ENCODE data around the gene ATP9B. TPM values are rescaled to one million over a fixed set of nuclear protein-coding genes. Genes with fewer than 3 reads are reported as not detected.

The ATP9B gene
- total RNA-seq, 1 donor from 2014 or later = 33.2 TPM

DNA sequence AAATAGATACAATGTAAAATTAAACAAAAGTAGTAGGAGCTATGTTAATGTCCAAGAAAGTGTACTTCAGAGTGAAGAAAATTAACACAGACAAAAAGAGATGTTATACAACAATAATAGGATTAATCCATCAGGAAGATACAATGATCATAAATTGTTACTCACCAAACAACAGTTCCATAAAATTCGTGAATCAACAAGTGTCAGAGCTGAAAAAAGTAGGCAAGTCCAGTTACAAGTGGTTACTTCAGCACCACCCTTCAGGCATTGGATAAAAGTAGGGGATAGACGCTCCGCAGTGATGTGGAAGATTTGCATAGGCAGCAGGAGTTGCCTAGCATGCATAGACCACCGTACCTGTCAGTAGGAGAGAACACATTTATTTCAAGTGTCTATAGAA, 77.8 kb downstream of the ATP9B start:
- Histone ChIP-seq H3K79me2 (ENCODE audit: low read depth) (no peaks in the 10 kb centered on the region), H3K9ac (no peak overlapping the region), H3K4me3 (no peak overlapping the region), H3K9me3 (ENCODE audit: low read depth) (no peaks in the 10 kb centered on the region), H2AFZ (replicated peaks) (no peak overlapping the region), H4K20me1 (ENCODE audit: low read depth) (no peaks in the 10 kb centered on the region), H3K4me1 (no peaks in the 10 kb centered on the region), H3K27me3 (no peaks in the 10 kb centered on the region), H3K4me2 (no peak overlapping the region), H3K27ac (no peak overlapping the region), H3F3A (ENCODE audit: low read depth) (no peaks in the 10 kb centered on the region), H3K36me3 (peaks cover 13% of the 10 kb centered on the region)
- Mint-ChIP-seq H3K27ac (no peak overlapping the region), H3K9me3 (peaks cover 4% of the 10 kb centered on the region), H3K4me3 (no peak overlapping the region), H3K4me1 (peaks cover 3% of the 10 kb centered on the region), H3K36me3 (peaks cover 35% of the 10 kb centered on the region), H3K27me3 (ENCODE audit: insufficient read depth, low read depth) (no peaks in the 10 kb centered on the region)
- TF ChIP-seq EZH2 (IDR thresholded peaks at IDR 0.05) (no peak), EZH2phosphoT487 (IDR thresholded peaks at IDR 0.05) (no peak)
- TF ChIP-seq, protein P1, sequence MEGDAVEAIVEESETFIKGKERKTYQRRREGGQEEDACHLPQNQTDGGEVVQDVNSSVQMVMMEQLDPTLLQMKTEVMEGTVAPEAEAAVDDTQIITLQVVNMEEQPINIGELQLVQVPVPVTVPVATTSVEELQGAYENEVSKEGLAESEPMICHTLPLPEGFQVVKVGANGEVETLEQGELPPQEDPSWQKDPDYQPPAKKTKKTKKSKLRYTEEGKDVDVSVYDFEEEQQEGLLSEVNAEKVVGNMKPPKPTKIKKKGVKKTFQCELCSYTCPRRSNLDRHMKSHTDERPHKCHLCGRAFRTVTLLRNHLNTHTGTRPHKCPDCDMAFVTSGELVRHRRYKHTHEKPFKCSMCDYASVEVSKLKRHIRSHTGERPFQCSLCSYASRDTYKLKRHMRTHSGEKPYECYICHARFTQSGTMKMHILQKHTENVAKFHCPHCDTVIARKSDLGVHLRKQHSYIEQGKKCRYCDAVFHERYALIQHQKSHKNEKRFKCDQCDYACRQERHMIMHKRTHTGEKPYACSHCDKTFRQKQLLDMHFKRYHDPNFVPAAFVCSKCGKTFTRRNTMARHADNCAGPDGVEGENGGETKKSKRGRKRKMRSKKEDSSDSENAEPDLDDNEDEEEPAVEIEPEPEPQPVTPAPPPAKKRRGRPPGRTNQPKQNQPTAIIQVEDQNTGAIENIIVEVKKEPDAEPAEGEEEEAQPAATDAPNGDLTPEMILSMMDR (IDR thresholded peaks at IDR 0.05) = no peak
- DNase-seq (ENCODE audit: low spot score) = no peak

DNA sequence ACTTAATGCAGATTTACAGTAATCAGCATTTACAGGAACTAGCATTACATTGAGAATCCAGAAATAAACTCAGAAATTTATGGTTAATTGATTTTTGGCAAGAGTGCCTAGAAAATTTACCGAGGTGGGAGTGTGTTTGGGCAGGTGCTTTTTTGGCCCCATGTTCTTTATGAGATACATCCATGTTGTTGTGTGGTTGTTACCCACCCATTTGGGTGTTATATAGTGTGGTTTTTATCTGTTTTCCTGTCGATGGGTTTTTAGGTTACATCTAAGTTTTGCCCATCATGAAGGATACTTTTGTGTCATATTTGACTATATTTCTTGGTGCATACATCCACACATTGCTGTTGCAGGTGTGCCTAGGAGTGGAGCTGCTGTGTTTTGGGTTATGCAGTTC, 82.0 kb downstream of the ATP9B start:
- no peak for DNase-seq (ENCODE audit: low spot score)
- Histone ChIP-seq H4K20me1 (ENCODE audit: low read depth) (no peaks in the 10 kb centered on the region), H3K27ac (no peak overlapping the region), H3K4me1 (no peaks in the 10 kb centered on the region), H3K79me2 (ENCODE audit: low read depth) (no peaks in the 10 kb centered on the region), H3K9me3 (ENCODE audit: low read depth) (no peaks in the 10 kb centered on the region), H3F3A (ENCODE audit: low read depth) (no peaks in the 10 kb centered on the region), H3K4me2 (no peak overlapping the region), H3K9ac (no peak overlapping the region), H3K27me3 (no peaks in the 10 kb centered on the region), H3K4me3 (no peak overlapping the region), H3K36me3 (peaks cover 10% of the 10 kb centered on the region), H2AFZ (replicated peaks) (no peak overlapping the region)
- H3K27me3 Mint-ChIP-seq (ENCODE audit: insufficient read depth, low read depth) = no peaks in the 10 kb centered on the region
- TF ChIP-seq EZH2 (IDR thresholded peaks at IDR 0.05) (no peak), EZH2phosphoT487 (IDR thresholded peaks at IDR 0.05) (no peak)
- TF ChIP-seq, protein P1 (IDR thresholded peaks at IDR 0.05) = no peak
- no peaks in the 10 kb centered on the region for H3K9me3 Mint-ChIP-seq
- peaks cover 22% of the 10 kb centered on the region for H3K36me3 Mint-ChIP-seq
- H3K4me3 Mint-ChIP-seq = no peak overlapping the region
- H3K27ac Mint-ChIP-seq = no peak overlapping the region
- no peaks in the 10 kb centered on the region for H3K4me1 Mint-ChIP-seq

DNA sequence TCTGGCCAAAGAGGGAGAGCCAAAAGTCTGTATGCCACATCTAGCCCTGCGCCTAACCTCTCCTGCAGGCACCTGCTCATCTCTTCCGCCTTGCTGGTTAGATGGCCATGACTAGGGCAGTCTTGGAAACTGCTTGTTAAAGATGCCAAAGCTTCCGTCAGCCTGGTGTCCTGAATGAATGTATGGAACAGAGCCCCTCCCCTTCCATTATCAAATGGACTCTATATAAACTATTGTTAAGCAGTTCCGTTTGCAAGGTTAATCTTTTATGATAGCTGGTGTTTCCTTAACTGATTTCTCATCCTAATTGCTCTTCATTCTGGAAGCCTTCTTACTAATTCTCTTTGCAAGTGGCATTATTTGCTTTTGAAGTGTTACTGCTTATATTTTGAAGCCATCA, 87.1 kb downstream of the ATP9B start:
- no peaks in the 10 kb centered on the region for H3K27me3 Mint-ChIP-seq (ENCODE audit: insufficient read depth, low read depth)
- no peak overlapping the region for H3K9ac ChIP-seq
- no peak for TF ChIP-seq EZH2phosphoT487 (IDR thresholded peaks at IDR 0.05)
- TF ChIP-seq, protein P1 (IDR thresholded peaks at IDR 0.05) = no peak
- no peak for TF ChIP-seq EZH2 (IDR thresholded peaks at IDR 0.05)
- H4K20me1 ChIP-seq (ENCODE audit: low read depth) = no peaks in the 10 kb centered on the region
- H3K27me3 ChIP-seq = no peaks in the 10 kb centered on the region
- H3K4me1 Mint-ChIP-seq = no peaks in the 10 kb centered on the region
- no peak overlapping the region for H2AFZ ChIP-seq (replicated peaks)
- H3K4me3 ChIP-seq = no peak overlapping the region
- no peaks in the 10 kb centered on the region for H3F3A ChIP-seq (ENCODE audit: low read depth)
- no peak overlapping the region for H3K27ac Mint-ChIP-seq
- no peaks in the 10 kb centered on the region for H3K9me3 Mint-ChIP-seq
- H3K9me3 ChIP-seq (ENCODE audit: low read depth) = no peaks in the 10 kb centered on the region
- H3K27ac ChIP-seq = no peak overlapping the region
- H3K4me3 Mint-ChIP-seq = no peak overlapping the region
- H3K4me2 ChIP-seq = no peak overlapping the region
- no peak for DNase-seq (ENCODE audit: low spot score)
- H3K36me3 ChIP-seq = peaks cover 8% of the 10 kb centered on the region
- peaks cover 39% of the 10 kb centered on the region for H3K36me3 Mint-ChIP-seq
- no peaks in the 10 kb centered on the region for H3K4me1 ChIP-seq
- H3K79me2 ChIP-seq (ENCODE audit: low read depth) = no peaks in the 10 kb centered on the region
